Activated naive CD8-positive, alpha-beta T cell treated with anti-CD3 and anti-CD28 coated beads, Interleukin-2, amount 10 ng/mL, durations not matched to agents 7 days and 5 days (primary cell): ENCODE results near the gene DTNB. TPM values are rescaled to one million over a fixed set of nuclear protein-coding genes. Genes with fewer than 3 reads are reported as not detected.

Experiments
- microRNA-seq: library from miRNA; unstranded; fragments of <30 nt; microRNA quantifications from one replicate; pipeline ENCODE4 v1.2.0, GENCODE V29; 2022
- total RNA-seq, 2 experiments: library from RNA; stranded (reverse); gene quantifications; one replicate each; pipeline ENCODE4 v1.2.3, GENCODE V29; 2021

The DTNB gene
- total RNA-seq, 2 experiments from 2014 or later, result 36.7 to 38.3 TPM

Small RNAs within 50 kb of the gene (microRNA-seq; reads per million reads assigned to microRNA genes)
- gene MIR1301, result 391 reads per million, percentile 72 among the genes with 10 or more reads in this experiment

Other genes starting within 250 kb of the DTNB start
- 10 to 100 TPM; 47.9 to 58.5 TPM for gene ASXL2, start 204.9 kb upstream of the DTNB start, total RNA-seq